Activated B cell treated with CpG ODN at 0.5 μM for 24 hours (primary cell): ENCODE measurements around the gene ACTRT3. TPM values are rescaled to one million over a fixed set of nuclear protein-coding genes. Genes with fewer than 3 reads are reported as not detected.

ENCODE experiments used
- ATAC-seq: fragments of 200-7000 bp; cut with Tn5 transposase; one replicate; pipeline ENCODE4 v1.10.0; 2021; ENCODE audit warnings: low read depth, mild to moderate bottlenecking, moderate library complexity
- CTCF ChIA-PET: fragments of 350-600 bp; sonication (Branson Sonifier 250); formaldehyde crosslinking; loops from one replicate; lab custom pipeline; 2021; ENCODE audit warnings: antibody characterized with exemption; lab: Charles Lee
- POLR2A ChIA-PET: fragments of 350-600 bp; sonication (Branson Sonifier 250); formaldehyde crosslinking; loops from one replicate; lab custom pipeline; 2021; ENCODE audit warnings: antibody characterized with exemption; lab: Charles Lee
- DNase-seq: peaks from one replicate; pipeline ENCODE4 v3.0.0; 2022
- H3K27ac Mint-ChIP-seq: one replicate; pipeline ENCODE4 v1.8.0; 2020; ENCODE audit warnings: mixed read lengths
- H3K27me3 Mint-ChIP-seq: one replicate; pipeline ENCODE4 v1.8.0; 2021; ENCODE audit warnings: mixed read lengths
- H3K36me3 Mint-ChIP-seq: one replicate; pipeline ENCODE4 v1.8.0; 2021; ENCODE audit warnings: low read depth, mixed read lengths
- H3K4me1 Mint-ChIP-seq: one replicate; pipeline ENCODE4 v1.8.0; 2021; ENCODE audit warnings: mixed read lengths
- H3K4me3 Mint-ChIP-seq: one replicate; pipeline ENCODE4 v1.8.0; 2020; ENCODE audit warnings: mild to moderate bottlenecking, mixed read lengths
- H3K9me3 Mint-ChIP-seq: one replicate; pipeline ENCODE4 v1.8.0; 2020; ENCODE audit warnings: mixed read lengths
- intact Hi-C: fragments of 100-400 bp; cut with micrococcal nuclease; formaldehyde crosslinking; loops from one replicate; pipeline ENCODE4 v1.15.1; 2024
- total RNA-seq: library from RNA; stranded (reverse); gene quantifications from 2 replicates; pipeline ENCODE4 v1.2.3, GENCODE V29; 2022
- TF ChIP-seq, protein P1 (sequence below): fragments of 200-600 bp; IDR thresholded peaks from one replicate; pipeline ENCODE4 v1.8.0; 2022; ENCODE audit warnings: antibody characterized with exemption, mild to moderate bottlenecking

Gene ACTRT3
- total RNA-seq, 1 donor from 2014 or later: 0.49 TPM

DNA sequence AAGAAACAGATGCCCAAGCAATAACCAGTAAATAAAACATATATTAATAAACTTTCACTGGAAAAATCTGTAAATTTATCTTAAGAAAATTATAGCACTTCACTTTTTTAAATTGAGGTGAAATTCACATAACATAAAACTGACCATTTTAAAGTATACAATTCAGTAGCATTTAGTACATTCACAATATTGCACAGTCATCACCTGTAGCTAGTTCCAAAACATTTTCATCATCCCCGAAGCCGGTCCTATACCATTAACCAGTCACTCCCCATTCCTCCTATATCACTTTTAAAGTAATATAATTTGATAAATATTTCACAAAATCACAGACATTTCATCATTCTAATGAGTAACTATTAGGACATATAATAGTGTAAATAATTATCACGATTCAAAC, 35.3 kb upstream of the ACTRT3 start:
- no peak overlapping the region for H3K4me3 Mint-ChIP-seq
- DNase-seq (no peak), ATAC-seq (no peak)
- intact Hi-C loops: no loop called here
- ChIA-PET CTCF (interaction anchor here (1.1 kb wide), 1 partner anchor 8 kb away, joined by 3 read pairs; the partner anchor contains the start of genes LRRC34 and LRRIQ4), POLR2A (interaction anchor here (1.6 kb wide), 1 partner anchor 32 kb away, joined by 3 read pairs; the partner anchor contains the start of gene MYNN)
- H3K9me3 Mint-ChIP-seq: no peaks in the 10 kb centered on the region
- peaks cover 5% of the 10 kb centered on the region for H3K4me1 Mint-ChIP-seq
- TF ChIP-seq, protein P1, sequence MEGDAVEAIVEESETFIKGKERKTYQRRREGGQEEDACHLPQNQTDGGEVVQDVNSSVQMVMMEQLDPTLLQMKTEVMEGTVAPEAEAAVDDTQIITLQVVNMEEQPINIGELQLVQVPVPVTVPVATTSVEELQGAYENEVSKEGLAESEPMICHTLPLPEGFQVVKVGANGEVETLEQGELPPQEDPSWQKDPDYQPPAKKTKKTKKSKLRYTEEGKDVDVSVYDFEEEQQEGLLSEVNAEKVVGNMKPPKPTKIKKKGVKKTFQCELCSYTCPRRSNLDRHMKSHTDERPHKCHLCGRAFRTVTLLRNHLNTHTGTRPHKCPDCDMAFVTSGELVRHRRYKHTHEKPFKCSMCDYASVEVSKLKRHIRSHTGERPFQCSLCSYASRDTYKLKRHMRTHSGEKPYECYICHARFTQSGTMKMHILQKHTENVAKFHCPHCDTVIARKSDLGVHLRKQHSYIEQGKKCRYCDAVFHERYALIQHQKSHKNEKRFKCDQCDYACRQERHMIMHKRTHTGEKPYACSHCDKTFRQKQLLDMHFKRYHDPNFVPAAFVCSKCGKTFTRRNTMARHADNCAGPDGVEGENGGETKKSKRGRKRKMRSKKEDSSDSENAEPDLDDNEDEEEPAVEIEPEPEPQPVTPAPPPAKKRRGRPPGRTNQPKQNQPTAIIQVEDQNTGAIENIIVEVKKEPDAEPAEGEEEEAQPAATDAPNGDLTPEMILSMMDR: no peak
- H3K36me3 Mint-ChIP-seq: peaks cover 9% of the 10 kb centered on the region
- H3K27ac Mint-ChIP-seq: no peak overlapping the region
- no peaks in the 10 kb centered on the region for H3K27me3 Mint-ChIP-seq

DNA sequence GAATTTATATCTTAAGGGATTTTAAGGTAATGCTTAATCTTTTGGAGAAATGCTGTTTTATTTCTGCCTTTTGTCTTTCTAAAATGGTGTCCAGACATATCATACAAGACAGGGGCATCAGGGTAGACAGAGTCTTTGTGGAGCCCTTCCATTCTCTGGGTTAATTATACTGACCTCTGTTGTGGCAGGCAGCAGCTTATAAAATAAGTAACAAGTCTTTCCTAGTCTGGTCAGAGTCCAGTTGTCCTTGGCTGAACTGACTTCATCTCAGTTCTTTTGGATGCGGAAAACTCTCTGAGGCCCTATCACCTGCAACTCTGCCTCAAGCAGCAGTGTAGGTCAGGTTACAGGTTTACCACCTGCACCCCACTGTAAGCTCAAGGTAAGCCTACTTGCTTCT, 23.0 kb upstream of the ACTRT3 start:
- no peak overlapping the region for H3K27ac Mint-ChIP-seq
- intact Hi-C loops: loop anchor here (2.0 kb wide), 1 partner anchor 14 kb away; no protein-coding TSS in a partner anchor
- no peaks in the 10 kb centered on the region for H3K9me3 Mint-ChIP-seq
- peaks cover 26% of the 10 kb centered on the region for H3K36me3 Mint-ChIP-seq
- ATAC-seq (no peak), DNase-seq (no peak)
- H3K27me3 Mint-ChIP-seq: no peaks in the 10 kb centered on the region
- ChIA-PET POLR2A (no interaction called here), CTCF (no interaction called here)
- no peak overlapping the region for H3K4me3 Mint-ChIP-seq
- peaks cover 3% of the 10 kb centered on the region for H3K4me1 Mint-ChIP-seq
- TF ChIP-seq, protein P1: no peak

DNA sequence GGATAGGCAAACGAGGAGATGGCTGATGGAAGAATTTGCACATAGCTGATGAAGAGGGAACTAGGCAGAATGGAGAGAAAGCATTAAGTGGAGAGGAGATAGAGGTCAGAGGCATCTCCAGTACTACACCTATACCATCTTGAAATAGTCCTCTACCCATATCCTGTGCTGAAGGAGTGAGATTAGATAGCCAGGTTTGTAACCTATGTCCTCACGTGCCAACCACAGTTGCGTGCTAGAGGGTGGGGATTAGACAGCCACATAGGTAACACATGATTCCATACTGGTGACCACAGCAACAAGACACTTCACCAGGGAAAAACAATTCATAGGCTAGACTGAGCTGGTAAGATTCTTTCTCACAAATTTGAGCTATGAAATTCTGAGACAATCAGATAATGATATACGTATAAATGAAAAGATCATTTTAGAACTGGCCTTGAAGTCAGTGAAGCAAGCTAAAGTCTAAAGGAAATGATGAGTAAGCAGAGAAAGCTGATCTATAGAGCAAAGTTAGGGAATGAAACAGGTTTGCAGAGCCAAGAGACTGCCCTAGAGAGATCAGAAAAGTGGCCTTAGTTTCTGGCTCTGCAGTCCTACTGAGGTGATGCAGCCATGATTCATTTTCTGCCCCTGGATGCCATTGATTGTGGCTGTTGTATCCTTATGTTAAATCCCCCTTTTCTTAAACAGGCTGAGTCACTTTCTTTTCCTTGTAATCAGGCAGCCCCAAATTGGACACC, 21.5 kb upstream of the ACTRT3 start:
- Mint-ChIP-seq H3K27me3 (no peaks in the 10 kb centered on the region), H3K4me3 (no peak overlapping the region), H3K9me3 (no peaks in the 10 kb centered on the region), H3K36me3 (peaks cover 39% of the 10 kb centered on the region), H3K27ac (no peak overlapping the region), H3K4me1 (peaks cover 3% of the 10 kb centered on the region)
- ATAC-seq (no peak), DNase-seq (no peak)
- POLR2A ChIA-PET: no interaction called here
- intact Hi-C loops: loop anchor here (2.0 kb wide), 1 partner anchor 14 kb away; no protein-coding TSS in a partner anchor
- TF ChIP-seq, protein P1: no peak
- CTCF ChIA-PET: no interaction called here

DNA sequence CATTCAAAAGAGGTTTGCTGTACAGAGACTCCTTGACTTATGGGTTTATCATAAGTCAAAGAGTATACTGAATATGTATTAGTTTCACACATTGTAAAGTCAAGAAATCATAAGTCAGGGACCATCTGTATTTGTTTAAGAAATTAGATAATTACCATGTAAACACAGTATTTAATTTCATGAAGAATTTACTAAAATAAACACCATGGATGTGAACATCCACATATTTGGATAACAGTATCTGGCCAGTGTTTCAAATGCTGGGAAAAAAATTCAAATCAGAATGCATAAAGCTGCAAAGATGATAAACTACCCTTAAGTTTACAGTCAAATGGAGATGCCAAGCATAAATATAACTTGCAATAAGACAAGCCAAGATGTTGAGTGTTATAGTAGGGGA, 20.9 kb upstream of the ACTRT3 start:
- POLR2A ChIA-PET: no interaction called here
- intact Hi-C loops: loop anchor here (2.0 kb wide), 1 partner anchor 13 kb away; no protein-coding TSS in a partner anchor
- CTCF ChIA-PET: no interaction called here
- ATAC-seq (no peak), DNase-seq (no peak)
- no peaks in the 10 kb centered on the region for H3K9me3 Mint-ChIP-seq
- no peak overlapping the region for H3K27ac Mint-ChIP-seq
- TF ChIP-seq, protein P1: no peak
- no peaks in the 10 kb centered on the region for H3K27me3 Mint-ChIP-seq
- H3K4me3 Mint-ChIP-seq: no peak overlapping the region
- peaks cover 3% of the 10 kb centered on the region for H3K4me1 Mint-ChIP-seq
- peaks cover 45% of the 10 kb centered on the region for H3K36me3 Mint-ChIP-seq

DNA sequence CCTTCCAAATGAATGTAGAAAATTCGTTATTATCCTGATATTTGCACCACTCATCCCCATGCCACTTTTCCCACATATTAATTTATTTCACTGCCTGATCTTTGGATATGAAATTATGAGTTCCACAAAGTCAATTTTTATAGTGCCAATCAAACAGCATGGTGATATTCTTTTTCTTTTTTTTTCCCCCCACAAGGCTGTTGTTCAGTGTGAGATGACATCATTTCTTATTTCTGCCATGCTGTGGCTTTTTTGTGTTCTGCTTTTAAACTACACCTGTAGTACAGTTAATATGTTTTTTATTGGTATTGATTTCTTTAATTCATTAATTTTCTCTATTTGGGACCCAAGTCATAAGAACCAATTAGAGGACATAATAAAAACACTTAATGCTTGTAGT, 18.4 kb upstream of the ACTRT3 start:
- H3K27ac Mint-ChIP-seq: no peak overlapping the region
- peaks cover 58% of the 10 kb centered on the region for H3K36me3 Mint-ChIP-seq
- H3K4me3 Mint-ChIP-seq: no peak overlapping the region
- POLR2A ChIA-PET: no interaction called here
- ATAC-seq (no peak), DNase-seq (no peak)
- intact Hi-C loops: no loop called here
- TF ChIP-seq, protein P1: no peak
- peaks cover 3% of the 10 kb centered on the region for H3K4me1 Mint-ChIP-seq
- H3K9me3 Mint-ChIP-seq: no peaks in the 10 kb centered on the region
- no peaks in the 10 kb centered on the region for H3K27me3 Mint-ChIP-seq
- CTCF ChIA-PET: no interaction called here
